Dendritic cell treated with granulocyte-macrophage colony-stimulating factor and Interleukin-4, amounts not matched to agents 40 ng/mL and 50 ng/mL, for 4 days (primary cell): ENCODE data around the gene IFITM1.
"Not testable (repeated sequence)": the region's sequence is repeated elsewhere in the genome, so short reads cannot be mapped to it uniquely, and the experiment has no call there.

Experiments
- H3K27ac Mint-ChIP-seq: one replicate; pipeline ENCODE4 v1.8.0; 2022; ENCODE audit warnings: mild to moderate bottlenecking, mixed read lengths
- H3K27me3 Mint-ChIP-seq: one replicate; pipeline ENCODE4 v1.8.0; 2022; ENCODE audit warnings: mild to moderate bottlenecking, mixed read lengths
- H3K36me3 Mint-ChIP-seq: one replicate; pipeline ENCODE4 v1.8.0; 2022; ENCODE audit warnings: low read depth, mixed read lengths
- H3K4me1 Mint-ChIP-seq: one replicate; pipeline ENCODE4 v1.8.0; 2022; ENCODE audit warnings: low read depth, mixed read lengths
- H3K4me3 Mint-ChIP-seq: one replicate; pipeline ENCODE4 v1.8.0; 2022; ENCODE audit warnings: mild to moderate bottlenecking, moderate library complexity, mixed read lengths
- H3K9me3 Mint-ChIP-seq: one replicate; pipeline ENCODE4 v1.8.0; 2022; ENCODE audit warnings: mixed read lengths
- intact Hi-C: fragments of 100-400 bp; cut with micrococcal nuclease; formaldehyde crosslinking; loops from one replicate; pipeline ENCODE4 v1.15.0; 2022

The IFITM1 gene

GRCh38 chr11:328012-328411, 14.2 kb downstream of the IFITM1 start:
- intact Hi-C loops, result no loop called here
- Mint-ChIP-seq H3K9me3 (peaks cover 22% of the 10 kb centered on the region), H3K27ac (no peak overlapping the region), H3K36me3 (peaks cover 10% of the 10 kb centered on the region), H3K4me3 (no peak overlapping the region), H3K4me1 (peaks cover 39% of the 10 kb centered on the region), H3K27me3 (peaks cover 26% of the 10 kb centered on the region)

DNA sequence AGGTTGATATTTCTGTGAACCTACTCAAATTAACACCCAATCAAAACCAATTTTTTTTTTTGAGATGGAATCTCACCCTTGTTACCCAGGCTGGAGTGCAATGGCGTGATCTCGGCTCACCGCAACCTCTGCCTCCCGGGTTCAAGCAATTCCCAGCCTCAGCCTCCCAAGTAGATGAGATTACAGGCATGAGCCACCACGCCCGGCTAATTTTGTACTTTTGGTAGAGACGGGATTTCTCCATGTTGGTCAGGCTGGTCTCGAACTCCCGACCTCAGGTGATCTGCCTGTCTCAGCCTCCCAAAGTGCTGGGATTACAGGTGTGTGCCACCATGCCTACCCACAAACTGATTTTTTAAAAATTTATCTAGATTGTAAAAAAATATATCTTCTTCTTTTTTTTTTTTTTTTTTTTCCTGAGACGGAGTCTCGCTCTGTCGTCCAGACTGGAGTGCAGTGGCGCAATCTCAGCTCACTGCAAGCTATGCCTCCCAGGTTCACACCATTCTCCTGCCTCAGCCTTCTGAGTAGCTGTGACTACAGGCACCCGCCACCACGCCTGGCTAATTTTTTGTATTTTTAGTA, 14.8 kb downstream of the IFITM1 start:
- H3K9me3 Mint-ChIP-seq, result peaks cover 25% of the 10 kb centered on the region
- H3K27me3 Mint-ChIP-seq, result peaks cover 26% of the 10 kb centered on the region
- H3K36me3 Mint-ChIP-seq, result peaks cover 10% of the 10 kb centered on the region
- H3K27ac Mint-ChIP-seq, H3K4me3 Mint-ChIP-seq, intact Hi-C loops: not testable (repeated sequence)
- peaks cover 39% of the 10 kb centered on the region for H3K4me1 Mint-ChIP-seq

GRCh38 chr11:329886-330253, 16.0 kb downstream of the IFITM1 start:
- intact Hi-C loops, result no loop called here
- peaks cover 21% of the 10 kb centered on the region for H3K27me3 Mint-ChIP-seq
- no peak overlapping the region for H3K4me3 Mint-ChIP-seq
- no peak overlapping the region for H3K27ac Mint-ChIP-seq
- peaks cover 25% of the 10 kb centered on the region for H3K9me3 Mint-ChIP-seq
- H3K4me1 Mint-ChIP-seq, result peaks cover 33% of the 10 kb centered on the region
- peaks cover 10% of the 10 kb centered on the region for H3K36me3 Mint-ChIP-seq

DNA sequence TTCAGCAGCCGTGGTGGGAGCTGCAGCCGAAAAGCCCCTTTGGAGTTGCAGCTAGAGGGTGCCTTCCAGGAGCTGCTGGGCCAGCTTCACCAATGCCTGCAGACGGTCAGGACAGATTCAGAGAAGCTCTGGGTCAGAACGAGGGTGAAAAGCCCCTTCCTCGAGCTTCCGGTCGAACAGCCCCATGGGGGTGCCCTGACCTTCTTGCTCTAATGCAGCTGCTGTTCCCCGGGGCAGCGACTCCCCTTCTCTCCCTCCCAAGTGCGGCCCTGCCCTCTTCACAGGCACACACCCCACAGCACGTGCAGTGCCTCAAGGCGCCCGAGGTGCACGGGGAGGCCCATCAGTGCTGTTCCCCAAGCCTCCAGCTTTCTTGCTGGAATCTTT, 16.5 kb downstream of the IFITM1 start:
- H3K9me3 Mint-ChIP-seq, result peaks cover 25% of the 10 kb centered on the region
- peaks cover 34% of the 10 kb centered on the region for H3K4me1 Mint-ChIP-seq
- no peak overlapping the region for H3K4me3 Mint-ChIP-seq
- peaks cover 22% of the 10 kb centered on the region for H3K27me3 Mint-ChIP-seq
- intact Hi-C loops, result no loop called here
- peaks cover 10% of the 10 kb centered on the region for H3K36me3 Mint-ChIP-seq
- H3K27ac Mint-ChIP-seq, result no peak overlapping the region

DNA sequence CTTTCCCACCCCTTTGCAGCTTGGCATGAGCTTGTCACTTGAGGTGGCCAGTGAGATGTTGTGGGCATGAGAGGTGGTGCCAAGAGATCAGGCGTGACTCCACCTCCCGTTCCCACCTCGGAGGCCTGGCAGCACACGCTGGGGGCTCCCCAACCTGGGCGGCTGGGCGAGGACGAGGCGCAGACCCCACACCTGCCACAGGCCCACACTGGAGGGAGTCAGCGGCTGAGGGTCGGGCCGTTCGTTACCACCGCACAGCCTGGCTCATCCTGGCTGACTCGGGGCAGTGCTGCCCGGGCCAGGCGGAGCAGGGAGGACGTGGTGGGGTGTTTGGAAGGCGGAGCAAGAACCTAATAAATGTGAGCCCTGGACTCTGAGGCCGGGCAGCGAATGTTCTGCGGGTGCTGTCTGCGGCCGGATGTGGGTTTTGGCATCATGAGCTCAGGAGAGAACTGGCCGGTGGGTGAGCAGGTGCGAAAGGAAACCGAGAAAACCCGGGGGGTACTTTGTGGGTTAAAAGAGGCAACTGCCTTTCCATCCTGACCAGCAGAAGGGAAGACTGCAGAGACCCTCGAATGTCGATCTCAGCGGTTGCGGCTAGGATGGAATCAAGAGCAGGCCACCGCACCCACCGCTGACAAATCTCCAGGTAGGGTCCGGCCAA, 17.0 kb downstream of the IFITM1 start:
- H3K27ac Mint-ChIP-seq, result no peak overlapping the region
- intact Hi-C loops, result no loop called here

GRCh38 chr11:331358-332060, 17.7 kb downstream of the IFITM1 start:
- Mint-ChIP-seq H3K27me3 (peaks cover 24% of the 10 kb centered on the region), H3K9me3 (peaks cover 25% of the 10 kb centered on the region), H3K36me3 (peaks cover 10% of the 10 kb centered on the region), H3K4me3 (no peak overlapping the region), H3K27ac (no peak overlapping the region), H3K4me1 (peaks cover 34% of the 10 kb centered on the region)
- intact Hi-C loops, result no loop called here

More for the DNA sequence above, 17.0 kb downstream of the IFITM1 start:
- Mint-ChIP-seq H3K4me3 (no peak overlapping the region), H3K36me3 (peaks cover 10% of the 10 kb centered on the region), H3K9me3 (peaks cover 25% of the 10 kb centered on the region), H3K4me1 (peaks cover 34% of the 10 kb centered on the region), H3K27me3 (peaks cover 23% of the 10 kb centered on the region)

DNA sequence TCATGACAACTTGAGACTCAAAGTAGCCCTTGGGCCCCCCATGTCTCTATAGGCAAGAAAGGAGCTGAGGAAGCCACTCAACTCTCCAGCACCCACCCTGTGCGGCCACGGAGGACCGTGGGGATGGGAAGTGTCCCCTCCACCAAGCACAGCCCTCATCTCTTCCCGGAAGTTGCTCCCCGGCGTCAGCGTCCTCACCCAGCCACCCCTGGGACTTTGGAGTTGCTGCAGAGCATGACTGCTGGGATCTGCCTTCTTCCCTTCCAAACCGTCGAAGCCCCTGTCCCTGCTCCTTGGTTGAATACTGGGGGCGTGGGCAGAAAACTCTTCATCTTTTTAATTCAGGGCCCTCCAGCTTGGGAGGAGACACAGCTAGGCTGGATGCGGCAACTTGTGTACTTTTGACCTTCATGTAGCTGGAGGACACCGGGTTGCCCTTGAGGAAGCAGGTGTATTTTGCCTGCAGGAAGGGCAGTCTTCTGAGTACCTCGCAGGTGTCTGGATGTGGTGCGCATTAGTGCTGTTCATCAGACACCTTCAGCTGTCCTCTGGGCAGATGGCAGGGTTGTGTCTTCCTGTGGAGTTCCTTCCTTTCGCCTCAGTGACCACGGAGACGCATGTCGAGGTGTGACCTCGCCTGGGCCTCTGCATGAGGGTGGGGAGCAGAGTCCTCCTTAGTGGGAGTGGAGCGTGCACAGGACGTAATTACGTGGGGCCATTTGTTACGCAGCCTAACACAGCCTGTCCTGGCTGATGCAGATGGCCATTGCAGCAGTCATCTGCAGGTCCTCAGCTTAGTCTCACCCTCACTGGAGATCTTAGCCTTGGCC, 19.0 kb downstream of the IFITM1 start:
- Mint-ChIP-seq H3K36me3 (peaks cover 10% of the 10 kb centered on the region), H3K27me3 (peaks cover 26% of the 10 kb centered on the region), H3K9me3 (peaks cover 25% of the 10 kb centered on the region), H3K4me1 (peaks cover 29% of the 10 kb centered on the region), H3K27ac (no peak overlapping the region), H3K4me3 (no peak overlapping the region)
- intact Hi-C loops, result no loop called here

DNA sequence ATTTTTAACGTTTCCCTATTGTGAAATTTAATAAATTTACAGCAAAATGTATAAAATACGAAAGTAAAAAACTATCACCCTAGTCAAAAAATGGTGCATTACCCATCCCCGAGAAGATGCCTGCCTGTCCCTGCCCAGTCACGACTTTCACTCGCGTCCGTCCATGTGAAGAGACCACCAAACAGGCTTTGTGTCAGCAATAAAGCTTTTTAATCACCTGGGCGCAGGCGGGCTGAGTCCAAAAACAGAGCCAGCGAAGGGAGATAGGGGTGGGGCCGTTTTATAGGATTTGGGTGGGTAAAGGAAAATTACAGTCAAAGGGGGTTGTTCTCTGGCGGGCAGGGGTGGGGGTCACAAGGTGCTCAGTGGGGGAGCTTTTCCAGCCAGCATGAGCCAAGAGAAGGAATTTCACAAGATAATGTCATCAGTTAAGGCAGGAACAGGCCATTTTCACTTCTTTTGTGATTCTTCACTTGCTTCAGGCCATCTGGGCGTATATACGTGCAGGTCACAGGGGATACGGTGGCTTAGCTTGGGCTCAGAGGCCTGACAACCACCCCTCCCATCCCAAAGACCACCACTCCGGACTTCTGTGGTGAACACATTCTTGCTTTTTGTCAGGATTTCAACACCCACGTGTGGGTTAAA, 19.9 kb downstream of the IFITM1 start:
- H3K27ac Mint-ChIP-seq, H3K4me3 Mint-ChIP-seq, intact Hi-C loops: not testable (repeated sequence)
- Mint-ChIP-seq H3K4me1 (peaks cover 29% of the 10 kb centered on the region), H3K27me3 (peaks cover 26% of the 10 kb centered on the region), H3K9me3 (peaks cover 25% of the 10 kb centered on the region), H3K36me3 (peaks cover 10% of the 10 kb centered on the region)

DNA sequence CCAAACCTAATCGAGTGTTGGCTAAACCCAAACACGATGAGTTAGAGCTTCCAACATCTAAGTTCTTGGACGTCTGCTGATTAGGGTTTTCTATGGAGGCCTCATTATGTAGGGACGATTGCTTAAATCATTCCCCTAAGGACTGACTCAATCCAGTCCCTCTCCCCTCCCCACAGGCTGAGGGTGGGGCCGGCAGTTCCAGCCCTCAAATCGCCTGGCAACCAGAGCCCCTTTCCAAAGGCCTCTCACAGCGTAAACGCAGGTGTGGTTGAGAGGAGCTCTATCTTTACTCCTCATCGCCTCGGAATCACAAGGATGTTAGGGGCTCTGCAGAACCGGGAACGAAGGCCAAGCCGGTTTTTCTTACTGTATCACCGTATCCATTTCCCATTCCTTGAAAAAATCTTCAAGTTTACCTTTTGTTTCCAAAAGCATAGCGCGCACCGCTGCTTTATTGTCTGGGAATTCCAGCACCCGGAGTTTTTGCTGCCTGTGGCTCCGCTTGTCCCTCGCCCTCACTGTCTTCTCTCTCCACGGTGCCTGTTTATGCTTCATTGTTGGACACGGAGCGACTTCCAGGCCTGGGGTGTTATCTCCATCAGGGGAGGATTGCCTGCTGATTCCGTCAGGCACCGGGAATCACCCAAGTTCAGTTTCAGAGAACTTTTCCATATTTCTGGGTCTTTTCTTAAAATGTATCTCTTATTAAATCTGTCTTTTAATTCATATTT, 20.6 kb downstream of the IFITM1 start:
- peaks cover 10% of the 10 kb centered on the region for H3K36me3 Mint-ChIP-seq
- no peak overlapping the region for H3K4me3 Mint-ChIP-seq
- no peak overlapping the region for H3K27ac Mint-ChIP-seq
- H3K4me1 Mint-ChIP-seq, result peaks cover 22% of the 10 kb centered on the region
- intact Hi-C loops, result no loop called here
- peaks cover 25% of the 10 kb centered on the region for H3K27me3 Mint-ChIP-seq
- peaks cover 25% of the 10 kb centered on the region for H3K9me3 Mint-ChIP-seq

- peak overlapping the region; percentile 79 for H3K27ac Mint-ChIP-seq
- intact Hi-C loops, result no loop called here
- peaks cover 9% of the 10 kb centered on the region for H3K36me3 Mint-ChIP-seq
- H3K27me3 Mint-ChIP-seq, result peaks cover 20% of the 10 kb centered on the region
- peaks cover 26% of the 10 kb centered on the region for H3K4me1 Mint-ChIP-seq
- no peak overlapping the region for H3K4me3 Mint-ChIP-seq
- H3K9me3 Mint-ChIP-seq, result peaks cover 22% of the 10 kb centered on the region
Observed at GRCh38 chr11:335779-336658, 22.2 kb downstream of the IFITM1 start.

DNA sequence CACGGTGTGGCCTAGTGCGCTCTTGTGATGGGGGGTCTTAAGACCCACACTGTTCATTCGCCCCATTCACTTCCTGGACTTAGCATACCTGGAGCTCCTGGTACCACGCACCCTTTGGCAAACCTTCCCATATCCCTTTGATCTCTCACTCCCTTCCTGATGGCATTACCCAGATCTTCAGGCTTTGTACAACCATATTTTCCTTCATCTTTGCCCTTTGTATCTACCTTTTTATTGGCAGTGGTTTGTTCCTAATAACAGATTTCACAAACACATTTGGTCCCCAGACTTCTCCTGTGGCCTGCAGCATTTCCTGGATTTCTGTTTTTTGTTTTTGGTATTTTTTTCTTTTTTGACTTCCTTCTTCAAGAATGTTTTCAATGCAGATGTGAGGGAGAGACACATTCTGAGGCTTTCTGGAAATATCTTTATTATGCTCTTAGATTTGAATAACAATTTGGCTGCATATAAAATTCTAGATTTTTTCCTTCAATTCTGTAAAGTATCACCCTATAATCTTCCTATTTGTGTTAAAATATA, 22.9 kb downstream of the IFITM1 start:
- H3K27me3 Mint-ChIP-seq, result peaks cover 19% of the 10 kb centered on the region
- peaks cover 15% of the 10 kb centered on the region for H3K9me3 Mint-ChIP-seq
- peaks cover 33% of the 10 kb centered on the region for H3K4me1 Mint-ChIP-seq
- peaks cover 2% of the 10 kb centered on the region for H3K36me3 Mint-ChIP-seq
- H3K27ac Mint-ChIP-seq, result peak overlapping the region; percentile 40
- intact Hi-C loops, result no loop called here
- no peak overlapping the region for H3K4me3 Mint-ChIP-seq

GRCh38 chr11:337711-338110, 23.9 kb downstream of the IFITM1 start:
- H3K4me3 Mint-ChIP-seq, result no peak overlapping the region
- no peak overlapping the region for H3K27ac Mint-ChIP-seq
- peaks cover 15% of the 10 kb centered on the region for H3K27me3 Mint-ChIP-seq
- intact Hi-C loops, result no loop called here
- peaks cover 6% of the 10 kb centered on the region for H3K9me3 Mint-ChIP-seq
- peaks cover 34% of the 10 kb centered on the region for H3K4me1 Mint-ChIP-seq
- H3K36me3 Mint-ChIP-seq, result no peaks in the 10 kb centered on the region
